GM06990 (cell line): ENCODE measurements around the gene ZNF536.

Source experiments
- DNase-seq: peaks from one replicate; pipeline ENCODE4 v3.0.0-alpha.2; 2011; ENCODE audit not compliant: insufficient read length; ENCODE audit errors: extremely low read depth
- H3K27me3 ChIP-seq: replicated peaks from 2 replicates; pipeline ENCODE4 v1.6.0; 2011; ENCODE audit warnings: low read length; ENCODE audit not compliant: control insufficient read depth, insufficient read depth
- H3K36me3 ChIP-seq: 2 replicates; pipeline ENCODE4 v1.5.1; 2011; ENCODE audit warnings: low read length; ENCODE audit not compliant: control insufficient read depth, insufficient read depth
- H3K4me3 ChIP-seq: replicated peaks from 2 replicates; pipeline ENCODE4 v1.5.1; 2011; ENCODE audit warnings: low read depth, mild to moderate bottlenecking, control low read depth, low read length
- TF ChIP-seq, protein P1 (sequence below): IDR thresholded peaks from 2 replicates; pipeline ENCODE4 v1.5.1; 2011; ENCODE audit warnings: low read length, control low read depth, mild to moderate bottlenecking, inconsistent platforms; ENCODE audit not compliant: insufficient read depth, poor library complexity, severe bottlenecking

ZNF536 gene

DNA sequence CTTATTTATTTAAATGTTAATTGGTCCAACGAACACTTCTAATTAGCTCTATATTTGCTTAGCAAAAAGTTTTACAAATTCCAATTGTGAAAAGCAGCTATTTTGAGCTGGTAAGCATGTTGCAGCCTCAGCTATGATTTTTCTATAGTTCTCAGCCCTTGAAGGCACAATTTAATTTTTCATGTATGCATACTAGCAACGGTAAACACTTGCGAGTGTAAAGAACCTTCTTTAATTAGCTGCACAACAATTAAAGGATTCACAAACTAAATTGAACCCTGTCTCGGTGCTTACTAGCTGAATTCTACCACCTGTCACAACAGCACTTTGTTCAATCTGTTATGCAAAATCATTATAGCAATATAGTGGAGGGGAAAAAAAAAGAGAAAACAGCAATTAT, 29.8 kb downstream of the ZNF536 start:
- H3K4me3 ChIP-seq, result no peak overlapping the region
- no peaks in the 10 kb centered on the region for H3K27me3 ChIP-seq
- no peaks in the 10 kb centered on the region for H3K36me3 ChIP-seq
- DNase-seq, result no peak
- TF ChIP-seq, protein P1, sequence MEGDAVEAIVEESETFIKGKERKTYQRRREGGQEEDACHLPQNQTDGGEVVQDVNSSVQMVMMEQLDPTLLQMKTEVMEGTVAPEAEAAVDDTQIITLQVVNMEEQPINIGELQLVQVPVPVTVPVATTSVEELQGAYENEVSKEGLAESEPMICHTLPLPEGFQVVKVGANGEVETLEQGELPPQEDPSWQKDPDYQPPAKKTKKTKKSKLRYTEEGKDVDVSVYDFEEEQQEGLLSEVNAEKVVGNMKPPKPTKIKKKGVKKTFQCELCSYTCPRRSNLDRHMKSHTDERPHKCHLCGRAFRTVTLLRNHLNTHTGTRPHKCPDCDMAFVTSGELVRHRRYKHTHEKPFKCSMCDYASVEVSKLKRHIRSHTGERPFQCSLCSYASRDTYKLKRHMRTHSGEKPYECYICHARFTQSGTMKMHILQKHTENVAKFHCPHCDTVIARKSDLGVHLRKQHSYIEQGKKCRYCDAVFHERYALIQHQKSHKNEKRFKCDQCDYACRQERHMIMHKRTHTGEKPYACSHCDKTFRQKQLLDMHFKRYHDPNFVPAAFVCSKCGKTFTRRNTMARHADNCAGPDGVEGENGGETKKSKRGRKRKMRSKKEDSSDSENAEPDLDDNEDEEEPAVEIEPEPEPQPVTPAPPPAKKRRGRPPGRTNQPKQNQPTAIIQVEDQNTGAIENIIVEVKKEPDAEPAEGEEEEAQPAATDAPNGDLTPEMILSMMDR, result no peak

DNA sequence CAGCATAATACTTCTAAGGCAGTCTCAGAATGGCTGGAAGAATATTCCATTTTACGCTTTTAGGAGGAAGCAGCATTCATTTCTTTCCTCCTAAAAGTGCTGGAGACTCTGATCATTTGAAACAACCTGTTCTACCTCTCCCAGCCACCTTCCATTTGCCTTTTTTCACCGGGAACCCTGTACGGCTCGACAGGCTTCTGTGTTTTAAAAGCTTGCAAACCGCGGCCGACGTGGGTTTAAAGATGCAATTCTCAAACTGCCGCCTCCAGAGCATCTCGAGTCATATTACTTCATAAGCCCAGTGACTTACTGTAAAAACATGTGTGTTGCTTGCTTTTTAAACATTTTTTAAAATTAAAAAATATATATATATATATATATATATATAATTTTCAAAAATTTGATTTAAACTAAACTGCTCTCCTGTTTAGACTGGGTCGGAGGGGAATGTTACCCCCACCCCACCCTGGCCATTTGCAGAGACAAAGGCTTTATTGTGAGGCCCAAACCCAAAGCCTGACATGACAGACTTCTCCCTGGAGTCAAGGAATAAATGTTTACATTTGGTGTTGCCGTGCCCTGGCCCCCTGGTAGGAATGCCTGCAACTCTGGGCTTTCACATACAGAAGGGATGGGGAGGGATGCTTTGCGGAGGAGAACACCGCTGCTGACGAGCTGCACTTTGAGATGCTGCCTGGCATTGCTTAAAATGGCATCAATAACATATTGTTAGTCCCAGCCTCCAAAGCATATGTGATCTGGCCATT, 30.4 kb downstream of the ZNF536 start:
- H3K27me3 ChIP-seq, result no peaks in the 10 kb centered on the region
- TF ChIP-seq, protein P1, result no peak
- H3K4me3 ChIP-seq, result no peak overlapping the region
- no peak for DNase-seq
- no peaks in the 10 kb centered on the region for H3K36me3 ChIP-seq

DNA sequence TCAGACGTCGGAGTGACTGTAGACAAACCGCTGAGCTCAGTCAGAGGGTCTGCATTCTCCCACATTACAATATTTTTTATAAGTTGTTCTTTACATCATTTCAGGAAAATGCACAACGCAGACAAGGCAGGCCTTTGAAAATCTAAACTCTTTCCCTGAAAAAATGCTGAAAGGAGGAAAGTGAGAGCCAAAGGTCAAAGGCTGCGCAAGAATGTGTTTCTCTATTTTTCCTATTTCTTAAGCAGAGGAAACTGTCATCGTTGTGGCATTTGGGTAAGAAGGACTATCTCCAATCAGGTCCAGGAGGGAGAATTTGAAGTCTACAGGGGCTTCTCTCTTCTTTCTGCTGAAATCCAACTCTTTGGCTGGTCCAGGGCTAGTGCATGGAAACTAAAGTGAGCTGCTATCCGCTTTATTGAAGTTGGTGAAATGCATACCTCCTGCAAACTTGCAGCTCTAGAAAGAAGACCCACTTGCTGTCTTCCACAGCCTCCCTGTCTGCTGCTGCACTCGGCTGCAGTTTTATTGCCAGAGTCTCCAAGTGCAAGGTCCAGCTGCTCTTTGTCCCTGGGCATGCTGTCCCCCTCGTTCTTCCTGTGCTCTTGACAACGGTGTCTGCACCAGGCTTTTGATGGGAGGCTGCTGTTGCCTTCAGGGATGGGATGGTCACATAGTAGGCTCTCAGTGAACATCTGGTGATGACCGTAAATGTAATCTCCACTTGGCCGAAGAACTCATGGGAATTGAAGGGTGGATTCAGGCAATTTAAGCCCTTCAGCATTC, 31.2 kb downstream of the ZNF536 start:
- Histone ChIP-seq H3K4me3 (no peak overlapping the region), H3K27me3 (no peaks in the 10 kb centered on the region), H3K36me3 (no peaks in the 10 kb centered on the region)
- DNase-seq, result no peak
- TF ChIP-seq, protein P1, result no peak

DNA sequence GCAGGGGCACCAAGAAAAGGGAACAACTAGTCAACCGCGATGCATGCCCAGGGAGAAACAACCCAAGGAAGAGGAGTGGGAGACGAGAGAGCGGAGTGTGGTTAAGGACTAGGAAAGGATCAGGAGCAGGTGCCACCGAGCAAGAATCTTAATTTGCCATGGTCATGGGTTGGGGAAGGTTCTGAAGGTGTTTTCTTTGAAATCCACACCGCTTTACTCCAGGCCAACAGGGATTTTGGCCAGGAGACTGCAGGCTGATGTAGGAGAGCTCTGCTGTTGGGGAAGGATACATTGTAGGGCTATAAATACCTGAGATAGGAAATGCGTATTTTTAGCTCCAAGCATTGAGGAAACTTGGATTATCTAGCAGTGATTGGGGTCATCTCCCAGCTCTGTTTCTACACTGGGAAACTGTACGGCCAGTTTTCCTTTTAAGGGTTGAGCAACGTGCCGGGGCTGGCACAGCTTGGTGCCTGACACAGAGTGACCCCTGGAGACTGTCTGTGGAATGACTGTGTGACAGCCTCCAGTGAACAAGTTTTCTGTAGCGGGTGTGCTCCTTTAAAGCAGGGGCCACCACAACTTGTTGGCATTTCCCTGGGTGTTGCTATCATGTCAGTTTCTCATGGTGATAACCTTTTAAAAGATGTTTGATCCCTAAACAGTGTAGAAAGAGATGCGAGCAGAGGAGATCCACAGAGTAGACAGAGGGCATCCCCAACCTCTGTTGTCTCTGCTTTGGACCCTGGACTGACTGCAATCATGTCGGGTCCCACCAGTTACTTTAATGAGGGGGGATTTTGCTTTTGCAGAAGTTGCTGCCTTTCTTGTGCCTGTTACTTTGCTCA, 34.3 kb downstream of the ZNF536 start:
- TF ChIP-seq, protein P1, result peak; percentile 41
- no peak overlapping the region for H3K4me3 ChIP-seq
- no peaks in the 10 kb centered on the region for H3K36me3 ChIP-seq
- no peaks in the 10 kb centered on the region for H3K27me3 ChIP-seq
- DNase-seq, result no peak

DNA sequence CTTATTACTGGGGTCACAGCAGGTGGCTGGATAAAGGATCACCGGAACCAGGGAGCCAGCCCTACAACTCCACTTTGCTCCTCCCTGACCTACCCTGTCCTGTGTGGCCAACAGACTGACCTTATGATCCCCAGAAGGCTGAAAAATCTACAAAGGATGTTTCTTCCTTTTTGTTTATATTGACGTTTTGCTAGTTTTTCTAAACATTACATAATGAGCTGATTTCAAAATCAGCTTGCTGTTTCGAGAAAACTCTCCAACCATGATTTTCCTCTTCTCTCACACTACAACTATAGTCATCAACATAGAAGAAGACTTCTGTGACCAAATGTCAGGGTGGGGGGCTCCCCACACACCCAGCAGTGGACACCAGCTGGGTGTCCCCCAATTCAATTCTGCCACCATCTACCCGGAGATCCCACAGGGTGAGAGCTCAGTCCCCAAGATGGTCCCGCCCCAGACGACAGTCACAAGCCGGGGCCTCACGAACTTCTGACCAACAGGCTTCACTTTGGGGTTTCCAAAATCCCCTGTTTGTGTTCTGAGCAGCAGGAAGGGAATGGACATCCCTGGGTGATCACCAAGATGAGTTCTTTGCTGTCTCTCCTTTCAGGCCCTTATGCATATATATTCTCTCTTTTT, 35.0 kb downstream of the ZNF536 start:
- H3K36me3 ChIP-seq, result no peaks in the 10 kb centered on the region
- no peak overlapping the region for H3K4me3 ChIP-seq
- no peaks in the 10 kb centered on the region for H3K27me3 ChIP-seq
- DNase-seq, result no peak
- TF ChIP-seq, protein P1, result no peak
